Measurements from ENCODE around the gene MORN5.

The MORN5 gene

DNA sequence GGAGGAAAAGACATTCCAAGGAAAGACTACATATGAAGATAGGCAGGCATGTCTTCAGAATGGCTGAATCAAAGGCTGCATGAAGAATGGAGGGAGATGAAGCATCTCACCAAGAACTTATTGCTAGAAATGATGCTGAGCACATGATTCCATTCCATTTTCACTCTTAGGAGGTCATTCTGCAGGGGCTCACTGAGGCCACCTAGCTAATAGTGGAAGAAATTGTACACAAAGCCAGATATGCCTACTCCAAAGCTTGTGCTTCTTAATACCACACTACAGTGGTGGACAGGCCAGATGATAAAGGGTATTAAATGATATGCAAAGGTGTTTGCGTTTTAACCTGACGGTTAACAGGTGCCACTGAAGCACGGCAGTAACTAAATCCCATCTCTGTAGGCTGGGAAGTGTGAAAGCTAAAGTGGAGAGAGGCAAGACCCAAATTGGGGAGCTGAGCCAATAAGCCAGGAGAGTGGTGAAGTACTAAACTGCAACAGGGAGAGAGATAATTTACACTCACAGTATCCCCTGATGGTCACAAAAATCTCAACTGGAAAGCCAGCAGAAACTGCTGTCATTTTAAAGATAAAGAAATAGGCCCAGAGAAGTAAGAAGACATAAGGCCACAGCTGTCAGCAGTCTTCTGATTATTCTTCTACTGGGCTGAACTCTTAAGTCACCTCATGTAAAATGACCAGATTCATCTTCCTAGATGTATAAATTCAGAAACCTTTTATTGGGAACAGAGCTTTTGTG is 14.7 kb upstream of the MORN5 start:
- DNase-seq: no peak

DNA sequence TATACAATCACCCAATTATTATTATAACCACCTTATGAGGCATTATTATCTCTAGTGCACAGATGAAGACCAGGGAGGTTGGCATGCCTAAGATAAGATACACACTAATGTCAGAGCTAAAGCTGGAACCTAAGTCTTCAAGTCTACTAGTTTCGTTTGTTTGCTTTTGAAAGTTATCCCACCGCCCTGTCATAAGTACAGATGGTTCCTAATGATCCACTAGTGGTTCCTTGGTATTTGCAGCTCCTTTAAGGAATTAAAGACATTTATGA is 14.2 kb upstream of the MORN5 start:
- DNase-seq: no peak

DNA sequence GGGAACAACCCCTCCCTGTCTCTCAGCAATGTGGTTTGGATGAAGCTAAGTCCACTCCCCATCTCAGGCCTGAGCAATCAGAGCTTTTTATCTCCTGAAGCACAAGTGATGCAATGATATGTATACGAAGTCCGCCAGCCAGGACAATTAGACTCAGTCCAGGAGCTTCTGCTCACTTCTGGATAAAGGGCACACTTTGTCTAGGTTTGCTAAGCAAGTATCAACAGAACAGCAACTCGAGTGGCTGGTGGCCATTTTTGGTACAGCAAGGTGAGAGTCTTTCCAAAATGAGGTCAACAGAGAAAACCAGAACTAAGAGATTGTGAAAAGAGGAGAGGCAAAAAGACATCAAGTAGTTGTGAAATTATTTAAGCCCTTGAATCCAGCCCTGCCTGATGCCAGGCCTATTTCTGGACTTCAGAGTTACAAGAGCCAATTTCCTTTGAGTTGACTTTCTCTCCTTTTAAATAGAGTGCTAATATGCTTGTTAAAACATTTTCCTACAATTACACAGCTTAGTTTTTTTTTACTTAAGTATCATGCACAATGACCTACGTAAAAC is 8.4 kb upstream of the MORN5 start:
- DNase-seq: no peak

- DNase-seq: no peak
Measured at GRCh38 chr9:122155796-122156195, 3.9 kb upstream of the MORN5 start.

GRCh38 chr9:122158202-122158601 is 1.5 kb upstream of the MORN5 start:
- DNase-seq: no peak

DNA sequence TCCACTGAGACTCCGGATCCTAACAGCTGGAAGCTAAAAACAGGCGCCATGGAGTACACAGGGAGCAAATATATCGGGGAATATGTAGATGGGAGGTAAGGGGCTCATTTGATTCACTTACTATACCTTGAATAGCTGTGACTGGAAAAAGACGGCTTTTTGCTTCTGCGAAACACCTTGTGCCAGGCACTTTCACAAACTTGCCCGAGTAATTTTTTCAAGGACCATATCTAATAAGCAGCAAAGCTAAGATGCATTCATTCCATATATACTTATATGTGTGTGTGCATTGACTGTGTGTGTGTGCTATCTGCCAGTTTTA is 178 bp downstream of the MORN5 start:
- no peak for DNase-seq

GRCh38 chr9:122162415-122162814 is 2.7 kb downstream of the MORN5 start:
- DNase-seq: no peak

DNA sequence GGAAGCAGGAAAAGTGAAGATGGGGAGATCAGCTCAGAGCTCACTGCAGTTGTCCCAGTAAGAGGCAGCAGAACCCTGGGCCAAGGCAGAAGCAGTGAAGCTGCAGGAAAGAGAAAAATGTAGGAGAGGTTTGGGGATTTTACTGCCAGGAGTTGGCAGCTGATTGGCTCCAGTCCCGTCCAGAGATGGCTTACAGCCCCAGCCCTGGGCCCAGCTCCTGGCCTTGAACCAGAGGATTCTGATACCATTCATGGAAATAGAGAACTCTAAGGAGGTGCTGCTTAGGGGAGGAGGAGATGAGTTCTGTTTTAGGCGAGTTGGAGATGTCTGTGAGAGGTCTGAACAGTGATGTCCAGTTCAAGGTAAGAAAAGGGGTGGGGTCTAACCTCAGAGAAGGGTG is 4.6 kb downstream of the MORN5 start:
- no peak for DNase-seq

DNA sequence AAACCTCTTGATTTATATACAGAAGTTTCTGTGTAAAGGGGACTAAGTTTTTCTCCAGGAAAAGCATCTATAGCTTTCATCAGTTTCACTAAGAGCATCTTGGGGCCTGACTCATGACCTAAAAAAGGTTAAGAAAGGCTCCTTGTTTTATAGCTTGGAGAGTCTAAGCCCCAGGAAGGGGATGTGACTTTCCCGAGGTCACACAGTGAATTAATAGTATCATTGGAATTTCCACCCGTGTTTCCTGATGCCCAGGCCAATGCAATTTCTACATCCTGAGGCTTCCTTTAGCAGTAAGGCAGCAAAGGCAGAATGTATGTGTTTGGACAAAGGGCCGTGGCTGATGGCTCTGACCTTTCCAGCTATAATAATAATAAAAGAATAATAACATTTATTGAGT is 8.6 kb downstream of the MORN5 start:
- DNase-seq: no peak

GRCh38 chr9:122172131-122172530 is 12.4 kb downstream of the MORN5 start:
- no peak for DNase-seq

DNA sequence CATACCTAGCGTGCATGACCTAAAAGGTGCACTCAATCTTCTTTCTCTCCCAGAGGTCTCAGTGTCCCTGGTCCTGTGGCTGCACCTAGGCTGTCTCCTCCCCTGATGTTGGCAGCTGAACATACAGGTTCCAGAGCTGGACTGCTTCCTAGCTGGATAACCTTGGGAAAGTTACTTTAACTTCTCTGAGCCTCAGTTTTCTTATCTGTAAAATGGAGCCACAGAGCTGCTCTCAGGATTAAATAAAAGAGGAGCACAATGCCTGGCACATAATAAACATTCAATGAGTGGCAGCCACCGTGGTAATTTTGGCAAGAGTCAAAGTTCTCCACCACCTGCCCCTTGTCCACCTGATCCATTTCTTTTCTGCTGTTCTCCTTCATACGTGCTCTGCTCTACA is 14.0 kb downstream of the MORN5 start:
- no peak for DNase-seq

GRCh38 chr9:122176916-122177315 is 17.2 kb downstream of the MORN5 start:
- DNase-seq: no peak

DNA sequence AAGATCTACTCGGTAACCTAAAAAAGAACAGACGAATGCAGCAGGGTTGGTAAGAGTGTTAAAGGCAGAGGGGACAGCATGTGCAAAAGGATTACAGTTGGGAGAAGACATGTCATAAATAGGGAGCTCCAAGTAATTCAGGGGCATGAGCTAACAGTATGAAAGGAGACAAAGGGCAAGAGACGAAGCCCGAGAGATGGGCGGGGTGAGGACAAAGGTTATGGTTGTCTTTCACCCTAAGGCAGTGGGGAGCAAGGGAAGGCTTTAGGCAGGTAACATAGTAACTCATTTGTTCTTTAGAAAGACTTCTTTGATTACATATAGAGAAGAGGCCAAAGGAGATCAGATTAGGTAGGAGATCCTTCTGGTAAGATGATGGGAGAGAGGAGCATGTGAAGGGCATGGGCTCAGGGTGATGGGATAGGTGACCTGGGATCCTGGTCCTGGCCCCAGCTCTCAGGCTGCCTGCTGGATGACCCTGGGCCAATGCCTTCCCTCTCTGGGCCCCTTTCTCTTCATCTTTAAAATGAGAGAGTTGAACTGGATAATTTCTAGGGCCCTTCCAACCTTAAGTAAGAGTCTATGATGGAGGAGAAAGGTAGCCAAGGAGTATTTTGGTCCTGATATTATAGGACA is 19.5 kb downstream of the MORN5 start:
- DNase-seq: no peak

GRCh38 chr9:122179690-122180074 is 20.0 kb downstream of the MORN5 start:
- DNase-seq: no peak

- DNase-seq: no peak
Measured at GRCh38 chr9:122180633-122181032, 20.9 kb downstream of the MORN5 start.

DNA sequence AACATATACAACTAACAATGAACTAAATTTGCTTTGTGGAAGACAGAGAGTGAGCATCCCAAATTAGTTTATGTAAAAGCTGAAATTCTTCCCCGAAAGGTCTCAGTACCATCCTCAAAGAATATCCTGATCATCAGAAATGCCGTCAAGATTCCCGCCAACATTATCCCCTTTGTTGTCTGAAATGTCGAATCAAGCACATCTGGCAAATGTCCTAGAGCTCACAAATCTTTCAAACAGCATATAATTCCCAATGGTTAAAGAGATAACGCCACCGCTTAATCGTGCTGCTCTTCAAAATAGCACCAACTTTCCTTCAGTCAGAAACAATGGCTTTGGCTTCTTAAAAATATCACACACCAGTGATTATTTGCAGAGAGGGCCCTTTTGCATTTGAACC is 23.8 kb downstream of the MORN5 start:
- DNase-seq: no peak

DNA sequence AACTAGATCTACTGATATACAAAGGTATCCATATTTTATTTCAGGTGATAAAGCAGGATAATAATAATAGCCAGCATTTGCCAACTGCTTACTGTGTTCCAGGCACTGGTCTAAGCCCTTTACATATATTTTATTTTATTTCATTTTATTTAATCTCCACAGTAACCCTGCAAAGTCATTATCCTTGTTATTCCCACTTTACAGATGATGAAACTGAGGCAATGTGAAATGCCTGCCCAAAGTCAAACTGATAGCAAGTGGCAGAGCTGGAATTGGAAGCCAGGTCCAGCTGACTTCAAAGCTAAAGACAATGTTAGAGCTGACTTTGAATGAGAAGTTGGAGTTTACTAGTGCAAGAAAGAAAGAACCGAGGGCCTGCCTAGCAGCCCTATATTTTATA is 24.8 kb downstream of the MORN5 start:
- DNase-seq: no peak

DNA sequence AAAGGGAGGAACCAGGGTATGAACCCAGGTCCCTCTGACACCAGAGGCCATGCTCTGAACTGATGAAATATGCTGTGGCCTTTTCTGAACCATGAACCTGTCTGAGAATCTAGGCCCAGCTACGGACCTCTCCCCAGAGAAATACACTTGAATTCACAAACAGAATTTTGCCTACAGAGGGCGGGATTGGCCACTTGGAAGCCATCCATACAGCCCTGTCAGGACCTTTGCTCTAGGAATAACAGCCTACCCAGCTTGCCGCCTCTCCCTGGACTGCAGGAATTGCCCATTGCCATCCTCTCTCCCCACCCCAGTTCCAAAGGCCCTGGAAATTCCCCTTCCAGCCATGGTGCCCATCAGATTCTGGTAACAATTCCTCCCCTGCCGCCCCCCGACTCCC is 26.6 kb downstream of the MORN5 start:
- DNase-seq: no peak

DNA sequence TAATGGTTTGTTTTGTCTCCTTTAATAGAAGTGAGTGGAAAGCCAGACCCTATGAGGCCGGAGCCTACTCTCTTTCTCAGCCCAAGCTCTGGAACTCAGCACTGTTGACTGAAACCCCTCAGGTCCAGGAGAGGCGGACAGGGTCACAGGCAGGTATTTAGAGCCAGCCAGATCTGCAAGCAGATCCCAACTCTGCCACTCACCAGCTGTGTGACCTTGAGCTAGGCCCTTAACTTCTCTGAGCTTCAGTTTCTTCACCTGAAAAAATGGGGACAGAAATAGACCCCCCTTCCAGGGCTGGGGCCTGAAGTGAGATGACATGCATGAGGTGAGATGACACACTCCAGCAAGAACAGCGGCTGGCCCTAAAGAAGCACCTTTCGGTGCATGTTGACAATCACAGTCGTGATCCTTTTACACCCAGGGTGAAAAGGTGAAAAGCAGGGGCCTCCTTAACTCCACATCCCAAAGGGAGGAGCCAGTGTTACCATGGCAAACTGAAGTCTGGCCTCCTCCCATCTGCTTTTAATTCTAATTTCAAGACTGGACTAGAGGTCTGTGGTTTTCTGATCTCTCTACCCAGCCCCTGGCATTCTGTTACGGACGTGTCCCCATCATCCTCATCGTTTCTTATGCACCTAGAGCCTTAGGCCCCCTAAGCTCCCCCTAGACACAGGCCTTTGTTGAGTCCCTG is 27.2 kb downstream of the MORN5 start:
- no peak for DNase-seq

DNA sequence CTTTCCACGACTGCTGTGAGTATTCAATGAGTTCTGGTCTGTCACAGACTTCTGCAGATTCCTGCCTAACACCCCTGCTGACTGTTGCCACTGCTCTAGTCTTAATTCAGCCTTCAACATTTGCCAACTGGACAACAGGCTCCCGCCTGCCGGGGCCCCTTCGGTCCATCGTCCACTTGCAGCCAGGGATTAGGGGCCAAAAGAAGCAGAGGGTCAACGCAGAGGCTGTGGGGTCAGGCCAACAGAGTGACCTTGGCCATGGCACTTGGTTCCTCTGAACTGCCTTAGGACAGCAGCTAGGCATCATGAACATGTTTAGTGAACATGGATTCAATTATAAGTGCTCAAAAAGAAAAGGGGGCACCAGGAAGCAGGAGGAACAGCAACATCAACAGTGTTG is 28.7 kb downstream of the MORN5 start:
- DNase-seq: no peak

DNA sequence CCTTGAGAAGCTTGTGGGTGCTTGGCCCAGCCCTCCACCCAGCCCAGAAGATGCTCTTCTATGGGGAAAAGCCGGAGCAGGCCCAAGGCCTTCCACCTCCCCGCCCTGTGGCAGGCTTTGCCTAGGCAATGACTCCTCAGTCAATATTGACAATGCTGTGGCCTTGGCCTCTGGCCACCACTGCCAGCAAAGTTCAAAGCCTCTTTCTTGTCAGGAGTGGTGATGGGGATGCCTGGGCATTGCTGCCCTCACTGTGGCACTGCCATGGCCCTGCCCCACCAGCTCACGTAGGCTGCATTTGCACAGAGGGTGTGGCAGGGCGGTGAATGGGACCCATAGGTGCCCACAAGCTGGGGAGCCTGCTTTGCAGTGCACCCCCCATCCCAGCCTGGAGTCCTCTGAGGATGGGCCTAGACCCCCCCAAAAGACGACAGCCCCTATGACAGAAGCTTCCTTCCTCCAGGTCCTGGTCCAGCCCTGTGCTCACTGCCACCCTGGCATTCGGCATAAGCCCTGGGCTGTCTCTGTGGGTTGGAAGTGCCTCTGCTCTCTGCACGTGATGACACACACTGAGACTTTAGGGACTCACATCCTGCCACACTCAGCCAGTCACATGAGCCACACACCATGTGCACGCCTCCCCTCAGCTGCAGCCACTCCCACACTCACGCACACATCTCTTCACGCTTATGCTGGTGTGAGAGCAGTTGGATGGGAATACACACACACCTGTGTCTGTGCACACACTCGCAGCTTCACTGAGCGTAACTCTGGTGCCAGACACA is 31.1 kb downstream of the MORN5 start:
- DNase-seq: peak; percentile 32

GRCh38 chr9:122191584-122191983 is 31.9 kb downstream of the MORN5 start:
- no peak for DNase-seq

GRCh38 chr9:122192261-122192875 is 32.7 kb downstream of the MORN5 start:
- DNase-seq: no peak
